Fibroblast of skin of left biceps (primary cell): ENCODE results near the gene ZNF780B.

Experiments used
- DNase-seq, 2 experiments: peaks; one replicate each; pipeline ENCODE4 v3.0.0-alpha.2; 2013; ENCODE audit warnings: low read depth in 2 of 2

ZNF780B gene

GRCh38 chr19:39982883-39983282 lies 73.1 kb downstream of the ZNF780B start:
- no peak for DNase-seq
